IMR-90 (cell line): ENCODE results near the gene CD300LD.

Source experiments
- BHLHE40 ChIP-seq: fragments of 150-350 bp; IDR thresholded peaks from 2 replicates; pipeline ENCODE4 v1.6.1; 2016; ENCODE audit warnings: mild to moderate bottlenecking, low read depth, low read length
- CEBPB ChIP-seq: IDR thresholded peaks from 2 replicates; pipeline ENCODE4 v1.6.1; 2012; ENCODE audit warnings: low read depth, low read length, improper control_type of control experiment
- CHD1 ChIP-seq: IDR thresholded peaks from 2 replicates; pipeline ENCODE4 v1.6.1; 2012; ENCODE audit warnings: low read depth, low read length, improper control_type of control experiment
- ELK1 ChIP-seq: fragments of 150-350 bp; IDR thresholded peaks from 2 replicates; pipeline ENCODE4 v1.6.1; 2016; ENCODE audit warnings: low read depth, mild to moderate bottlenecking, low read length, moderate library complexity, borderline replicate concordance
- FOS ChIP-seq: fragments of 150-350 bp; IDR thresholded peaks from 2 replicates; pipeline ENCODE4 v1.6.1; 2016; ENCODE audit warnings: low read depth, low read length
- MAFK ChIP-seq: IDR thresholded peaks from 2 replicates; pipeline ENCODE4 v1.6.1; 2012; ENCODE audit warnings: low read depth, low read length, improper control_type of control experiment
- MXI1 ChIP-seq: IDR thresholded peaks from 2 replicates; pipeline ENCODE4 v1.6.1; 2012; ENCODE audit warnings: low read depth, mild to moderate bottlenecking, low read length, moderate library complexity, borderline replicate concordance
- POLR2A ChIP-seq: IDR thresholded peaks from 2 replicates; pipeline ENCODE4 v1.6.1; 2012; ENCODE audit warnings: mild to moderate bottlenecking, low read depth, low read length
- RAD21 ChIP-seq: IDR thresholded peaks from 2 replicates; pipeline ENCODE4 v1.6.1; 2012; ENCODE audit warnings: low read length, improper control_type of control experiment
- RCOR1 ChIP-seq: IDR thresholded peaks from 2 replicates; pipeline ENCODE4 v1.6.1; 2012; ENCODE audit warnings: mild to moderate bottlenecking, low read length, improper control_type of control experiment; ENCODE audit not compliant: insufficient replicate concordance
- RFX5 ChIP-seq: IDR thresholded peaks from 2 replicates; pipeline ENCODE4 v1.8.0; 2012; ENCODE audit warnings: low read depth, mild to moderate bottlenecking, low read length, moderate library complexity
- TF ChIP-seq, protein P1 (sequence below): conservative IDR thresholded peaks from 2 replicates; pipeline ENCODE4 v1.5.1; 2012; ENCODE audit warnings: mild to moderate bottlenecking, low read depth, low read length, improper control_type of control experiment
- TF ChIP-seq, protein P2 (sequence below): fragments of 150-350 bp; IDR thresholded peaks from 2 replicates; pipeline ENCODE4 v1.6.1; 2017; ENCODE audit warnings: mild to moderate bottlenecking, antibody characterized with exemption, low read length, low read depth

GRCh38 chr17:74550602-74551001, 41.5 kb downstream of the CD300LD start:
- no peak for TF ChIP-seq RFX5
- no peak for TF ChIP-seq POLR2A
- TF ChIP-seq, protein P1, sequence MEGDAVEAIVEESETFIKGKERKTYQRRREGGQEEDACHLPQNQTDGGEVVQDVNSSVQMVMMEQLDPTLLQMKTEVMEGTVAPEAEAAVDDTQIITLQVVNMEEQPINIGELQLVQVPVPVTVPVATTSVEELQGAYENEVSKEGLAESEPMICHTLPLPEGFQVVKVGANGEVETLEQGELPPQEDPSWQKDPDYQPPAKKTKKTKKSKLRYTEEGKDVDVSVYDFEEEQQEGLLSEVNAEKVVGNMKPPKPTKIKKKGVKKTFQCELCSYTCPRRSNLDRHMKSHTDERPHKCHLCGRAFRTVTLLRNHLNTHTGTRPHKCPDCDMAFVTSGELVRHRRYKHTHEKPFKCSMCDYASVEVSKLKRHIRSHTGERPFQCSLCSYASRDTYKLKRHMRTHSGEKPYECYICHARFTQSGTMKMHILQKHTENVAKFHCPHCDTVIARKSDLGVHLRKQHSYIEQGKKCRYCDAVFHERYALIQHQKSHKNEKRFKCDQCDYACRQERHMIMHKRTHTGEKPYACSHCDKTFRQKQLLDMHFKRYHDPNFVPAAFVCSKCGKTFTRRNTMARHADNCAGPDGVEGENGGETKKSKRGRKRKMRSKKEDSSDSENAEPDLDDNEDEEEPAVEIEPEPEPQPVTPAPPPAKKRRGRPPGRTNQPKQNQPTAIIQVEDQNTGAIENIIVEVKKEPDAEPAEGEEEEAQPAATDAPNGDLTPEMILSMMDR: no peak
- no peak for TF ChIP-seq RCOR1
- no peak for TF ChIP-seq MAFK
- TF ChIP-seq CEBPB: no peak
- TF ChIP-seq, protein P2, sequence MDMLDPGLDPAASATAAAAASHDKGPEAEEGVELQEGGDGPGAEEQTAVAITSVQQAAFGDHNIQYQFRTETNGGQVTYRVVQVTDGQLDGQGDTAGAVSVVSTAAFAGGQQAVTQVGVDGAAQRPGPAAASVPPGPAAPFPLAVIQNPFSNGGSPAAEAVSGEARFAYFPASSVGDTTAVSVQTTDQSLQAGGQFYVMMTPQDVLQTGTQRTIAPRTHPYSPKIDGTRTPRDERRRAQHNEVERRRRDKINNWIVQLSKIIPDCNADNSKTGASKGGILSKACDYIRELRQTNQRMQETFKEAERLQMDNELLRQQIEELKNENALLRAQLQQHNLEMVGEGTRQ: no peak
- TF ChIP-seq RAD21: no peak
- TF ChIP-seq CHD1: no peak
- no peak for TF ChIP-seq ELK1
- TF ChIP-seq MXI1: no peak
- no peak for TF ChIP-seq FOS
- no peak for TF ChIP-seq BHLHE40
